SU-DHL-6 (cell line): ENCODE measurements around the gene PCOLCE2.

Source experiments
- EZH2phosphoT487 ChIP-seq: fragments of 200-600 bp; sonication (generic), shearing (Covaris generic); conservative IDR thresholded peaks from 2 replicates; pipeline ENCODE4 v1.6.1; 2018; ENCODE audit warnings: mild to moderate bottlenecking, antibody characterized with exemption, low read length, moderate library complexity, mixed read lengths
- TF ChIP-seq, protein P1 (sequence below): fragments of 200-600 bp; sonication (generic); IDR thresholded peaks from one replicate; pipeline ENCODE4 v1.5.1; 2017; ENCODE audit warnings: antibody characterized with exemption, mild to moderate bottlenecking, low read length, moderate library complexity; ENCODE audit not compliant: insufficient read depth, poor library complexity, severe bottlenecking

DNA sequence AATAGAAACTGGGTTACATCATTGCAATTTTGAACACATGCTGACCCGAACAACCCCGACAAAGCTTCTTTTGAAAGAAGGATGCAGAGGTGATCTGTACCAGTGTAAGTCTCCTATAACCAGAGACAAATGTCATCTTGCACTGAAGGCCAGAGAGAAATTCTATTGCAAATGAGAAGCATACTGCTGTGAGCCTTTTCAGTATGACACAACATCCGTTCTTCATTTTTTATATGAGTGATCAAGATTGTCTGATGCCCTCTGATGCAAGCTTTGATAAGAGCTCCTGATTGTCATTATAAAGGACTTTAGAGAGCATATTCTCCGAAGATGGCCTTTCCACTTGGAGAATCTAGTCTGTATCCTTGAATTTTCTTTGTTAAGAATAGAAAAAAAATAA lies 36.9 kb downstream of the PCOLCE2 start:
- no peak for TF ChIP-seq EZH2phosphoT487
- TF ChIP-seq, protein P1, sequence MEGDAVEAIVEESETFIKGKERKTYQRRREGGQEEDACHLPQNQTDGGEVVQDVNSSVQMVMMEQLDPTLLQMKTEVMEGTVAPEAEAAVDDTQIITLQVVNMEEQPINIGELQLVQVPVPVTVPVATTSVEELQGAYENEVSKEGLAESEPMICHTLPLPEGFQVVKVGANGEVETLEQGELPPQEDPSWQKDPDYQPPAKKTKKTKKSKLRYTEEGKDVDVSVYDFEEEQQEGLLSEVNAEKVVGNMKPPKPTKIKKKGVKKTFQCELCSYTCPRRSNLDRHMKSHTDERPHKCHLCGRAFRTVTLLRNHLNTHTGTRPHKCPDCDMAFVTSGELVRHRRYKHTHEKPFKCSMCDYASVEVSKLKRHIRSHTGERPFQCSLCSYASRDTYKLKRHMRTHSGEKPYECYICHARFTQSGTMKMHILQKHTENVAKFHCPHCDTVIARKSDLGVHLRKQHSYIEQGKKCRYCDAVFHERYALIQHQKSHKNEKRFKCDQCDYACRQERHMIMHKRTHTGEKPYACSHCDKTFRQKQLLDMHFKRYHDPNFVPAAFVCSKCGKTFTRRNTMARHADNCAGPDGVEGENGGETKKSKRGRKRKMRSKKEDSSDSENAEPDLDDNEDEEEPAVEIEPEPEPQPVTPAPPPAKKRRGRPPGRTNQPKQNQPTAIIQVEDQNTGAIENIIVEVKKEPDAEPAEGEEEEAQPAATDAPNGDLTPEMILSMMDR = no peak
